ENCODE results near the gene PSMD1.

GRCh38 chr2:231057590-231057989, 923 bp downstream of the PSMD1 start:
- TF ChIP-seq, protein P1, sequence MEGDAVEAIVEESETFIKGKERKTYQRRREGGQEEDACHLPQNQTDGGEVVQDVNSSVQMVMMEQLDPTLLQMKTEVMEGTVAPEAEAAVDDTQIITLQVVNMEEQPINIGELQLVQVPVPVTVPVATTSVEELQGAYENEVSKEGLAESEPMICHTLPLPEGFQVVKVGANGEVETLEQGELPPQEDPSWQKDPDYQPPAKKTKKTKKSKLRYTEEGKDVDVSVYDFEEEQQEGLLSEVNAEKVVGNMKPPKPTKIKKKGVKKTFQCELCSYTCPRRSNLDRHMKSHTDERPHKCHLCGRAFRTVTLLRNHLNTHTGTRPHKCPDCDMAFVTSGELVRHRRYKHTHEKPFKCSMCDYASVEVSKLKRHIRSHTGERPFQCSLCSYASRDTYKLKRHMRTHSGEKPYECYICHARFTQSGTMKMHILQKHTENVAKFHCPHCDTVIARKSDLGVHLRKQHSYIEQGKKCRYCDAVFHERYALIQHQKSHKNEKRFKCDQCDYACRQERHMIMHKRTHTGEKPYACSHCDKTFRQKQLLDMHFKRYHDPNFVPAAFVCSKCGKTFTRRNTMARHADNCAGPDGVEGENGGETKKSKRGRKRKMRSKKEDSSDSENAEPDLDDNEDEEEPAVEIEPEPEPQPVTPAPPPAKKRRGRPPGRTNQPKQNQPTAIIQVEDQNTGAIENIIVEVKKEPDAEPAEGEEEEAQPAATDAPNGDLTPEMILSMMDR (IDR thresholded peaks at IDR 0.05; ENCODE audit: poor library complexity, severe bottlenecking) = no peak
- TF ChIP-seq POLR2AphosphoS5 (IDR thresholded peaks at IDR 0.05) (no peak), EZH2 (IDR thresholded peaks at IDR 0.05; ENCODE audit: borderline replicate concordance, insufficient read depth, low read length, poor library complexity, severe bottlenecking) (no peak), MXI1 (conservative IDR thresholded peaks at IDR 0.05; ENCODE audit: poor library complexity, severe bottlenecking) (no peak), SMC3 (conservative IDR thresholded peaks at IDR 0.05; ENCODE audit: poor library complexity) (no peak), TAF1 (IDR thresholded peaks at IDR 0.05; ENCODE audit: low read depth) (no peak), EP300 (conservative IDR thresholded peaks at IDR 0.05; ENCODE audit: poor library complexity, severe bottlenecking) (no peak), RAD21 (conservative IDR thresholded peaks at IDR 0.05) (no peak)
- TF ChIP-seq, protein P2, sequence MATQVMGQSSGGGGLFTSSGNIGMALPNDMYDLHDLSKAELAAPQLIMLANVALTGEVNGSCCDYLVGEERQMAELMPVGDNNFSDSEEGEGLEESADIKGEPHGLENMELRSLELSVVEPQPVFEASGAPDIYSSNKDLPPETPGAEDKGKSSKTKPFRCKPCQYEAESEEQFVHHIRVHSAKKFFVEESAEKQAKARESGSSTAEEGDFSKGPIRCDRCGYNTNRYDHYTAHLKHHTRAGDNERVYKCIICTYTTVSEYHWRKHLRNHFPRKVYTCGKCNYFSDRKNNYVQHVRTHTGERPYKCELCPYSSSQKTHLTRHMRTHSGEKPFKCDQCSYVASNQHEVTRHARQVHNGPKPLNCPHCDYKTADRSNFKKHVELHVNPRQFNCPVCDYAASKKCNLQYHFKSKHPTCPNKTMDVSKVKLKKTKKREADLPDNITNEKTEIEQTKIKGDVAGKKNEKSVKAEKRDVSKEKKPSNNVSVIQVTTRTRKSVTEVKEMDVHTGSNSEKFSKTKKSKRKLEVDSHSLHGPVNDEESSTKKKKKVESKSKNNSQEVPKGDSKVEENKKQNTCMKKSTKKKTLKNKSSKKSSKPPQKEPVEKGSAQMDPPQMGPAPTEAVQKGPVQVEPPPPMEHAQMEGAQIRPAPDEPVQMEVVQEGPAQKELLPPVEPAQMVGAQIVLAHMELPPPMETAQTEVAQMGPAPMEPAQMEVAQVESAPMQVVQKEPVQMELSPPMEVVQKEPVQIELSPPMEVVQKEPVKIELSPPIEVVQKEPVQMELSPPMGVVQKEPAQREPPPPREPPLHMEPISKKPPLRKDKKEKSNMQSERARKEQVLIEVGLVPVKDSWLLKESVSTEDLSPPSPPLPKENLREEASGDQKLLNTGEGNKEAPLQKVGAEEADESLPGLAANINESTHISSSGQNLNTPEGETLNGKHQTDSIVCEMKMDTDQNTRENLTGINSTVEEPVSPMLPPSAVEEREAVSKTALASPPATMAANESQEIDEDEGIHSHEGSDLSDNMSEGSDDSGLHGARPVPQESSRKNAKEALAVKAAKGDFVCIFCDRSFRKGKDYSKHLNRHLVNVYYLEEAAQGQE (IDR thresholded peaks at IDR 0.05; ENCODE audit: borderline replicate concordance) = no peak
